Activated CD4-positive, alpha-beta memory T cell treated with anti-CD3 and anti-CD28 coated beads, Interleukin-2, amount 10 ng/mL, durations not matched to agents 7 days and 5 days (primary cell): Measurements from ENCODE around the gene ATRNL1. TPM values are rescaled to one million over a fixed set of nuclear protein-coding genes. Genes with fewer than 3 reads are reported as not detected.
"Not testable (repeated sequence)": the region's sequence is repeated elsewhere in the genome, so short reads cannot be mapped to it uniquely, and the experiment has no call there.

Experiments
- CTCF ChIA-PET: fragments of 350-600 bp; sonication (Branson Sonifier 250); formaldehyde crosslinking; loops from one replicate; lab custom pipeline; 2021; ENCODE audit warnings: antibody characterized with exemption, inconsistent platforms; lab: Charles Lee
- POLR2A ChIA-PET: fragments of 350-600 bp; sonication (Branson Sonifier 250); formaldehyde crosslinking; loops from one replicate; lab custom pipeline; 2021; ENCODE audit warnings: antibody characterized with exemption; lab: Charles Lee
- DNase-seq: peaks from one replicate; pipeline ENCODE4 v3.0.0-alpha.2; 2020
- H3K27ac Mint-ChIP-seq: one replicate; pipeline ENCODE4 v1.8.0; 2021; ENCODE audit warnings: mild to moderate bottlenecking, mixed read lengths
- H3K27me3 Mint-ChIP-seq: one replicate; pipeline ENCODE4 v1.8.0; 2021; ENCODE audit warnings: mixed read lengths
- H3K36me3 Mint-ChIP-seq: one replicate; pipeline ENCODE4 v1.8.0; 2021; ENCODE audit warnings: low read depth, mixed read lengths
- H3K4me1 Mint-ChIP-seq: one replicate; pipeline ENCODE4 v1.8.0; 2021; ENCODE audit warnings: mixed read lengths
- H3K4me3 Mint-ChIP-seq: one replicate; pipeline ENCODE4 v1.8.0; 2021; ENCODE audit warnings: mild to moderate bottlenecking, mixed read lengths
- H3K9me3 Mint-ChIP-seq: one replicate; pipeline ENCODE4 v1.8.0; 2021; ENCODE audit warnings: mixed read lengths
- total RNA-seq, 2 experiments: library from RNA; stranded (reverse); gene quantifications; one replicate each; pipeline ENCODE4 v1.2.3, GENCODE V29; 2021

Gene ATRNL1
- total RNA-seq, 2 experiments from 2014 or later: 0.28 to 0.55 TPM

DNA sequence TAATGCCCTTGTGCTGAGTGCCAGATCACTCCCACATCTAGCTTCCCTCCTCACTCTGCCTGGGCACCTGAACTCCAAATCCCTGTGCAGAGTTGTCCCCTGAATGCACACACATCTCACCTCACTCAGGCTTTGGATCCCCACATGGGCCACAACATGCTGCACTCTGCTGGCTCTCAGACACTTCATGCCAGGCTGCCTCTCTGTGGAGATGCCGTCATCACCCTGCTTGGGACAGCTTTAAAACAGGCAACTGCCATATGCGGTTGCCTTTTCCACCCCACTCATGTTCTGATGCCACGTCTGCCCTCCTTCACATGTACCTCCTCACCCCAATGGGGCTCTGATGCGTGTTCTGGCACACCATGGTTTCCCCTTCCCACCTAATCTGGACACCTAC is 702.8 kb downstream of the ATRNL1 start:
- no peak for DNase-seq
- Mint-ChIP-seq H3K4me1 (no peaks in the 10 kb centered on the region), H3K27ac (no peak overlapping the region), H3K36me3 (no peaks in the 10 kb centered on the region), H3K27me3 (no peaks in the 10 kb centered on the region), H3K9me3 (peaks cover 7% of the 10 kb centered on the region), H3K4me3 (no peak overlapping the region)
- POLR2A ChIA-PET: no interaction called here
- CTCF ChIA-PET: no interaction called here

- H3K4me1 Mint-ChIP-seq: no peaks in the 10 kb centered on the region
- no peaks in the 10 kb centered on the region for H3K36me3 Mint-ChIP-seq
- H3K9me3 Mint-ChIP-seq: peaks cover 9% of the 10 kb centered on the region
- POLR2A ChIA-PET: no interaction called here
- CTCF ChIA-PET: no interaction called here
- DNase-seq: no peak
- no peak overlapping the region for H3K27ac Mint-ChIP-seq
- no peaks in the 10 kb centered on the region for H3K27me3 Mint-ChIP-seq
- no peak overlapping the region for H3K4me3 Mint-ChIP-seq
Observed at GRCh38 chr10:115801457-115801856, 708.3 kb downstream of the ATRNL1 start.

- ChIA-PET POLR2A (no interaction called here), CTCF (no interaction called here)
- DNase-seq: no peak
- H3K36me3 Mint-ChIP-seq: no peaks in the 10 kb centered on the region
- no peak overlapping the region for H3K4me3 Mint-ChIP-seq
- H3K4me1 Mint-ChIP-seq: no peaks in the 10 kb centered on the region
- H3K27me3 Mint-ChIP-seq: no peaks in the 10 kb centered on the region
- peaks cover 9% of the 10 kb centered on the region for H3K9me3 Mint-ChIP-seq
- no peak overlapping the region for H3K27ac Mint-ChIP-seq
Observed at GRCh38 chr10:115801992-115802391, 708.8 kb downstream of the ATRNL1 start.

- ChIA-PET CTCF (no interaction called here), POLR2A (no interaction called here)
- H3K9me3 Mint-ChIP-seq: peaks cover 6% of the 10 kb centered on the region
- H3K4me3 Mint-ChIP-seq: no peak overlapping the region
- H3K36me3 Mint-ChIP-seq: no peaks in the 10 kb centered on the region
- DNase-seq: no peak
- H3K4me1 Mint-ChIP-seq: no peaks in the 10 kb centered on the region
- no peaks in the 10 kb centered on the region for H3K27me3 Mint-ChIP-seq
- H3K27ac Mint-ChIP-seq: no peak overlapping the region
Observed at GRCh38 chr10:115802911-115803310, 709.7 kb downstream of the ATRNL1 start.

DNA sequence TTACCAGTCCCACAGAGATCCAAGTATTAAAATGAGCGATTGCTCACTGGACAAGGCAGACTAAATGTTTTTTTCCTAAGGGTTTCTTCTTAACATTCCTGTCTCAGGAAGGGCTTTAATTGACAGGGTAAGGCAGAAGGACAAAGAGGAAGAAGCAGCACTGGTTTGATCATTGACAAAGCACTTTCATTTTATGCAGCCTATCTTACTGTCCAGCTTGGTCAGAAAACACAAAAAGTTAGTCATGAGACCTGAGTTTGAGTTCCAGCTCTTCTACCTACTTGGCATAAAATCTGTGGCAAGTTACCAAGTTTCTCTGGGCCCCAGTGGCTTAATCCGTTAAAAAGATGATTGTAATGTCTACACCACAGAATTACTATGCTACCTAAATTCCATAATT is 721.4 kb downstream of the ATRNL1 start:
- ChIA-PET POLR2A (no interaction called here), CTCF (no interaction called here)
- Mint-ChIP-seq H3K27me3 (no peaks in the 10 kb centered on the region), H3K36me3 (no peaks in the 10 kb centered on the region), H3K4me3 (no peak overlapping the region), H3K27ac (no peak overlapping the region), H3K9me3 (peaks cover 2% of the 10 kb centered on the region), H3K4me1 (no peaks in the 10 kb centered on the region)
- DNase-seq: no peak

GRCh38 chr10:115818012-115818411 is 724.8 kb downstream of the ATRNL1 start:
- no peaks in the 10 kb centered on the region for H3K36me3 Mint-ChIP-seq
- POLR2A ChIA-PET: no interaction called here
- no peaks in the 10 kb centered on the region for H3K4me1 Mint-ChIP-seq
- H3K9me3 Mint-ChIP-seq: peaks cover 7% of the 10 kb centered on the region
- DNase-seq: no peak
- H3K27me3 Mint-ChIP-seq: no peaks in the 10 kb centered on the region
- CTCF ChIA-PET: no interaction called here
- H3K4me3 Mint-ChIP-seq: no peak overlapping the region
- no peak overlapping the region for H3K27ac Mint-ChIP-seq

- ChIA-PET POLR2A (no interaction called here), CTCF (no interaction called here)
- Mint-ChIP-seq H3K36me3 (no peaks in the 10 kb centered on the region), H3K9me3 (peaks cover 11% of the 10 kb centered on the region), H3K4me3 (no peak overlapping the region), H3K4me1 (no peaks in the 10 kb centered on the region), H3K27ac (no peak overlapping the region), H3K27me3 (no peaks in the 10 kb centered on the region)
- no peak for DNase-seq
Observed at GRCh38 chr10:115826396-115826795, 733.2 kb downstream of the ATRNL1 start.

DNA sequence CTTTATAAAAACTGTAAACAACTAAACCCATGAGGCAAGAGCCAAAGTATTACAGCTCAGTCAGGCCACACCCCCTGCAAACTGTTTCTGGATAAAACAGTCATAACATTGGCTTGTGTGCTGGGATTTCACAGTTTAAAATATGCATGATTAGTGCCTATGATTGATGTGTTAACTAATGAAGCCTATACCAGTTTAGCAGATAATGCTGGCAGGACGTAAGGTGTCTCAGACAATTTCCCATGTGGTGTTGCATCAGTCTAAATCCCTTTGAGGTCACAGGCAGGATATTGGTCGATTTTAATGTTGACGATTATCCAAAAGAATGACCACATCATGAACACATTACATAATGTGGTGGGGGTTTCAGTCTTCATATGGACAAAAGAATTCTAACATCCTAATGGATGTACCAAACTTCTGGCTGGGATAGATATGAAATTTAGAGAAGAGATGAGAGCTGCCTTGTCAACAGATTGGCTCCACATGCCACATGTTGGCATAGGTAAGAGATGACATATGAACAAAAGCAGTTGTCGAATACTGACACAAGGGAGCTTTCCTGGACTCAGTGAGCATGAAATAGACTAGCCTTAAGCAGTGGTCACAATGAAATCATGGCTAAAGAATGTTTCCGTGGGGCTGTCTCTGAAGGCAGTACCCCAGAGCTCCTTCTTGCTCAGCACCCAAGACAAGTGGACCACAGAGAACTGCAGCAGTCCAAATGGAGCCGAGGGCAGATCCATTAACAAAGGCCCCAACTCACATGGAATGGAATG is 734.3 kb downstream of the ATRNL1 start:
- H3K4me3 Mint-ChIP-seq: no peak overlapping the region
- H3K4me1 Mint-ChIP-seq: no peaks in the 10 kb centered on the region
- POLR2A ChIA-PET: no interaction called here
- no peak overlapping the region for H3K27ac Mint-ChIP-seq
- H3K36me3 Mint-ChIP-seq: no peaks in the 10 kb centered on the region
- H3K9me3 Mint-ChIP-seq: peaks cover 6% of the 10 kb centered on the region
- CTCF ChIA-PET: no interaction called here
- H3K27me3 Mint-ChIP-seq: no peaks in the 10 kb centered on the region
- DNase-seq: no peak

GRCh38 chr10:115828182-115828581 is 735.0 kb downstream of the ATRNL1 start:
- H3K9me3 Mint-ChIP-seq, POLR2A ChIA-PET, DNase-seq, CTCF ChIA-PET, H3K4me1 Mint-ChIP-seq, H3K27ac Mint-ChIP-seq, H3K4me3 Mint-ChIP-seq, H3K27me3 Mint-ChIP-seq, H3K36me3 Mint-ChIP-seq: not testable (repeated sequence)

- no peaks in the 10 kb centered on the region for H3K27me3 Mint-ChIP-seq
- no peak overlapping the region for H3K27ac Mint-ChIP-seq
- H3K36me3 Mint-ChIP-seq: no peaks in the 10 kb centered on the region
- H3K4me3 Mint-ChIP-seq: no peak overlapping the region
- no peaks in the 10 kb centered on the region for H3K4me1 Mint-ChIP-seq
- DNase-seq: no peak
- ChIA-PET POLR2A (no interaction called here), CTCF (no interaction called here)
- H3K9me3 Mint-ChIP-seq: peaks cover 6% of the 10 kb centered on the region
Observed at GRCh38 chr10:115829521-115830205, 736.5 kb downstream of the ATRNL1 start.

DNA sequence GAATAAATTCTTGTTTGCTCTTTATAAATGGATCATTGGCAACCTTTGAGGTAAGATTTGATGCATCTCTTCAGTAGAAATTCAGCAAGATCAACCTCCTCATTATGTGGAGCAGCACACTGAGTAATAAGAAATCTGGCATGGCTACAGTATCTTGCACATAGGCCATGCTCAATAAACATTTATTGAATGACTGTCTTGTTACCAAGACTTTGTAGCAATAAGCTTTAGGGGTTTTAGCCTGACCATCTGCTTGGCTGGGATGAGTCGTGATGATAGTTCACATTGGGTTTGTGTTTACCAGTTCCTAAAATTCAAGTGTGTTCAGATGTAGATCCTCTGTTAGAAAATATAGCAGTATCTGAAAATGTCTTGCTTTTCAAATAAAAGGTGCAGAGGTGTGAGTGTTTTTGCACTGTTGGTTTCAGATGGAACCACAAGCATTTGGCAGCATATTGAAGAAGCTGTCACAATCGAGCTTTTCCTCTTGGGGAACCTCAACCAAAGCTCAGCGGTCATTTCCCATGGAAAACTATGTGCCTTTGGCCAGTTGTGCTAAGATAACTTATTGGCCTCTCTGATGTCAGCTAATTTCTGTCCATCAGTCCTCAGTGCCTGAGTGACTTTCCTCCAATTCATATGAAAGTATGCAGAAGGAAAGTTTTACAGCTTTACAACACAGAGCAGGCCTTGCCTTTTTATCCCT is 737.3 kb downstream of the ATRNL1 start:
- Mint-ChIP-seq H3K4me3 (no peak overlapping the region), H3K36me3 (no peaks in the 10 kb centered on the region), H3K27ac (no peak overlapping the region), H3K27me3 (no peaks in the 10 kb centered on the region), H3K9me3 (peaks cover 8% of the 10 kb centered on the region), H3K4me1 (no peaks in the 10 kb centered on the region)
- no peak for DNase-seq
- ChIA-PET CTCF (no interaction called here), POLR2A (no interaction called here)

GRCh38 chr10:115831016-115831415 is 737.9 kb downstream of the ATRNL1 start:
- POLR2A ChIA-PET: no interaction called here
- H3K36me3 Mint-ChIP-seq: no peaks in the 10 kb centered on the region
- peaks cover 8% of the 10 kb centered on the region for H3K9me3 Mint-ChIP-seq
- CTCF ChIA-PET: no interaction called here
- no peak for DNase-seq
- H3K27me3 Mint-ChIP-seq: no peaks in the 10 kb centered on the region
- H3K27ac Mint-ChIP-seq: no peak overlapping the region
- no peaks in the 10 kb centered on the region for H3K4me1 Mint-ChIP-seq
- no peak overlapping the region for H3K4me3 Mint-ChIP-seq

DNA sequence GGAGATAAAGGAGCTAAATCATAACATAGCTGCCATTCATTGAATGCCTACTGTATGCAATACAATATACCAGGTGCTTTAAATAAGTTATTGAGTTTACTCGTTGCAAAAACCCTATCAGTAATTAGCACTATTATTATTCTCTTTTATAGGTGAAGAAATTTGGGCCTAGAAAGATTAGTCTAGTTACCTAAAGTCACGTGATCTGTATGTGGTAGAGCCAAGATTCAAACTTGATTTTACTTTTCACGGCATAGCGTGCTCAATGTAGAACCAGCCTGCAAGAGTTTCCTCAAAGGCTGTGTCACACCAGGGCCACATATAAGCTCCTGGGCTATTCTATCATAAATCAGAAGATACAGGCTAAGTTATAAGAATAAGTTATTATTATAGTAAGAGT is 740.0 kb downstream of the ATRNL1 start:
- CTCF ChIA-PET: no interaction called here
- no peak for DNase-seq
- POLR2A ChIA-PET: no interaction called here
- peaks cover 3% of the 10 kb centered on the region for H3K9me3 Mint-ChIP-seq
- no peak overlapping the region for H3K4me3 Mint-ChIP-seq
- H3K27me3 Mint-ChIP-seq: no peaks in the 10 kb centered on the region
- H3K4me1 Mint-ChIP-seq: no peaks in the 10 kb centered on the region
- no peaks in the 10 kb centered on the region for H3K36me3 Mint-ChIP-seq
- H3K27ac Mint-ChIP-seq: no peak overlapping the region
